HEK293 (cell line): ENCODE measurements around the gene RPS25.
"Not testable (repeated sequence)": the region's sequence is repeated elsewhere in the genome, so short reads cannot be mapped to it uniquely, and the experiment has no call there.

Experiments
- CTCF ChIA-PET: fragments of 350-600 bp; formaldehyde crosslinking; extraction: SDS; loops from one replicate; lab custom pipeline; 2021; ENCODE audit warnings: antibody characterized with exemption; lab: Yijun Ruan, JAX
- POLR2A ChIA-PET: fragments of 300-600 bp; formaldehyde crosslinking; extraction: SDS; loops from one replicate; lab custom pipeline; 2020; ENCODE audit warnings: antibody characterized with exemption, inconsistent platforms; lab: Yijun Ruan, JAX
- H3K27ac ChIP-seq: fragments of 200-500 bp; sonication (Bioruptor generic); 2 replicates; pipeline ENCODE4 v1.5.1; 2014; ENCODE audit warnings: low read depth, low read length, control low read depth, inconsistent platforms; ENCODE audit errors: extremely low read depth
- H3K36me3 ChIP-seq, 2 experiments: fragments of 200-500 bp in 1 of 2; sonication (Bioruptor generic) in 1 of 2; 1 replicate in 1 of 2; 2 replicates in 1 of 2; pipeline ENCODE4 v1.5.1; 2014 to 2017; ENCODE audit warnings: inconsistent platforms in 2 of 2, low read length in 2 of 2; ENCODE audit not compliant: control insufficient read depth in 2 of 2, insufficient read depth in 1 of 2
- H3K4me1 ChIP-seq: fragments of 200-500 bp; sonication (Bioruptor generic); 2 replicates; pipeline ENCODE4 v1.5.1; 2014; ENCODE audit warnings: mild to moderate bottlenecking, low read length, inconsistent platforms; ENCODE audit not compliant: control insufficient read depth, insufficient read depth
- H3K4me3 ChIP-seq: 2 replicates; pipeline ENCODE4 v1.5.1; 2011; ENCODE audit warnings: low read depth, mild to moderate bottlenecking, control low read depth, low read length, moderate library complexity
- H3K9me3 ChIP-seq: fragments of 200-500 bp; sonication (Bioruptor generic); 2 replicates; pipeline ENCODE4 v1.5.1; 2014; ENCODE audit warnings: low read depth, low read length, inconsistent platforms; ENCODE audit not compliant: control insufficient read depth, insufficient read depth
- EGR2 ChIP-seq: fragments of 450-650 bp; formaldehyde crosslinking; IDR thresholded peaks from 2 replicates; pipeline ENCODE4 v1.5.1; 2016; ENCODE audit warnings: low read depth, missing biosample characterization, missing genetic modification characterization
- KLF7 ChIP-seq: fragments of 450-650 bp; formaldehyde crosslinking; IDR thresholded peaks from 2 replicates; pipeline ENCODE4 v1.5.1; 2016; ENCODE audit warnings: missing biosample characterization, missing genetic modification characterization, borderline replicate concordance
- KLF8 ChIP-seq: fragments of 450-650 bp; formaldehyde crosslinking; IDR thresholded peaks from 2 replicates; pipeline ENCODE4 v1.5.1; 2016; ENCODE audit warnings: missing biosample characterization, missing genetic modification characterization
- MZF1 ChIP-seq: fragments of 450-650 bp; formaldehyde crosslinking; IDR thresholded peaks from 2 replicates; pipeline ENCODE4 v1.5.1; 2017; ENCODE audit warnings: missing biosample characterization, missing genetic modification characterization, borderline replicate concordance
- PRDM1 ChIP-seq: fragments of 450-650 bp; formaldehyde crosslinking; IDR thresholded peaks from 2 replicates; pipeline ENCODE4; 2016; ENCODE audit warnings: missing biosample characterization, missing genetic modification characterization
- PRDM2 ChIP-seq: fragments of 450-650 bp; formaldehyde crosslinking; IDR thresholded peaks from 2 replicates; pipeline ENCODE4 v1.5.1; 2016; ENCODE audit warnings: missing biosample characterization, missing genetic modification characterization, borderline replicate concordance
- SCRT1 ChIP-seq: fragments of 450-650 bp; formaldehyde crosslinking; IDR thresholded peaks from 2 replicates; pipeline ENCODE4 v1.5.1; 2016; ENCODE audit warnings: missing biosample characterization, missing genetic modification characterization, borderline replicate concordance
- ZBTB21 ChIP-seq: fragments of 450-650 bp; formaldehyde crosslinking; IDR thresholded peaks from 2 replicates; pipeline ENCODE4 v1.5.1; 2017; ENCODE audit warnings: missing biosample characterization, missing genetic modification characterization
- ZBTB7A ChIP-seq: fragments of 450-650 bp; formaldehyde crosslinking; IDR thresholded peaks from 2 replicates; pipeline ENCODE4 v1.5.1; 2016; ENCODE audit warnings: low read depth, missing biosample characterization, missing genetic modification characterization
- ZNF114 ChIP-seq: fragments of 450-650 bp; formaldehyde crosslinking; IDR thresholded peaks from 2 replicates; pipeline ENCODE4 v1.5.0; 2017; ENCODE audit warnings: missing biosample characterization, missing genetic modification characterization
- ZNF132 ChIP-seq: fragments of 450-650 bp; formaldehyde crosslinking; IDR thresholded peaks from 2 replicates; pipeline ENCODE4 v1.5.1; 2017; ENCODE audit warnings: missing biosample characterization, missing genetic modification characterization, borderline replicate concordance
- ZNF19 ChIP-seq: fragments of 450-650 bp; formaldehyde crosslinking; IDR thresholded peaks from 2 replicates; pipeline ENCODE4; 2016; ENCODE audit warnings: missing biosample characterization, missing genetic modification characterization, low read depth
- ZNF214 ChIP-seq: fragments of 450-650 bp; formaldehyde crosslinking; IDR thresholded peaks from 2 replicates; pipeline ENCODE4 v1.5.1; 2017; ENCODE audit warnings: missing biosample characterization, mild to moderate bottlenecking, missing genetic modification characterization, borderline replicate concordance
- ZNF24 ChIP-seq: fragments of 450-650 bp; formaldehyde crosslinking; IDR thresholded peaks from 2 replicates; pipeline ENCODE4 v1.5.1; 2016; ENCODE audit warnings: missing biosample characterization, missing genetic modification characterization
- ZNF274 ChIP-seq, 2 experiments: fragments of 200-500 bp in 1 of 2; fragments of 450-650 bp in 1 of 2; sonication (Bioruptor generic) in 1 of 2; formaldehyde crosslinking in 1 of 2; IDR thresholded peaks; 2 replicates each; pipeline versions ENCODE4 v1.5.1 to v1.6.1; 2014 to 2016; ENCODE audit warnings: borderline replicate concordance in 1 of 2, inconsistent platforms in 1 of 2, low read length in 1 of 2, missing biosample characterization in 1 of 2, missing genetic modification characterization in 1 of 2
- ZNF501 ChIP-seq: fragments of 450-650 bp; formaldehyde crosslinking; IDR thresholded peaks from 2 replicates; pipeline ENCODE4 v1.5.1; 2016; ENCODE audit warnings: missing biosample characterization, missing genetic modification characterization
- ZNF623 ChIP-seq: fragments of 450-650 bp; formaldehyde crosslinking; IDR thresholded peaks from 2 replicates; pipeline ENCODE4 v1.5.1; 2016; ENCODE audit warnings: missing biosample characterization, missing genetic modification characterization
- ZNF658 ChIP-seq: fragments of 450-650 bp; formaldehyde crosslinking; IDR thresholded peaks from 2 replicates; pipeline ENCODE4; 2016; ENCODE audit warnings: missing biosample characterization, missing genetic modification characterization
- ZNF791 ChIP-seq: fragments of 450-650 bp; formaldehyde crosslinking; IDR thresholded peaks from 2 replicates; pipeline ENCODE4 v1.5.1; 2016; ENCODE audit warnings: missing biosample characterization, missing genetic modification characterization
- ZNF792 ChIP-seq: fragments of 450-650 bp; formaldehyde crosslinking; IDR thresholded peaks from 2 replicates; pipeline ENCODE4 v1.5.1; 2016; ENCODE audit warnings: missing biosample characterization, missing genetic modification characterization
- TF ChIP-seq, protein P1 (sequence below): fragments of 450-650 bp; formaldehyde crosslinking; IDR thresholded peaks from 2 replicates; pipeline ENCODE4 v1.5.1; 2016; ENCODE audit warnings: missing biosample characterization, missing genetic modification characterization, low read depth
- TF ChIP-seq, protein P2 (sequence below): fragments of 450-650 bp; formaldehyde crosslinking; IDR thresholded peaks from 2 replicates; pipeline ENCODE4 v1.5.1; 2016; ENCODE audit warnings: missing biosample characterization, missing genetic modification characterization

RPS25 gene

GRCh38 chr11:119019996-119020395, 1.9 kb upstream of the RPS25 start (continued):
- TF ChIP-seq, protein P1, sequence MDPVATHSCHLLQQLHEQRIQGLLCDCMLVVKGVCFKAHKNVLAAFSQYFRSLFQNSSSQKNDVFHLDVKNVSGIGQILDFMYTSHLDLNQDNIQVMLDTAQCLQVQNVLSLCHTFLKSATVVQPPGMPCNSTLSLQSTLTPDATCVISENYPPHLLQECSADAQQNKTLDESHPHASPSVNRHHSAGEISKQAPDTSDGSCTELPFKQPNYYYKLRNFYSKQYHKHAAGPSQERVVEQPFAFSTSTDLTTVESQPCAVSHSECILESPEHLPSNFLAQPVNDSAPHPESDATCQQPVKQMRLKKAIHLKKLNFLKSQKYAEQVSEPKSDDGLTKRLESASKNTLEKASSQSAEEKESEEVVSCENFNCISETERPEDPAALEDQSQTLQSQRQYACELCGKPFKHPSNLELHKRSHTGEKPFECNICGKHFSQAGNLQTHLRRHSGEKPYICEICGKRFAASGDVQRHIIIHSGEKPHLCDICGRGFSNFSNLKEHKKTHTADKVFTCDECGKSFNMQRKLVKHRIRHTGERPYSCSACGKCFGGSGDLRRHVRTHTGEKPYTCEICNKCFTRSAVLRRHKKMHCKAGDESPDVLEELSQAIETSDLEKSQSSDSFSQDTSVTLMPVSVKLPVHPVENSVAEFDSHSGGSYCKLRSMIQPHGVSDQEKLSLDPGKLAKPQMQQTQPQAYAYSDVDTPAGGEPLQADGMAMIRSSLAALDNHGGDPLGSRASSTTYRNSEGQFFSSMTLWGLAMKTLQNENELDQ (tag by site-specific recombination) = no peak
- TF ChIP-seq ZNF19 (tag by site-specific recombination) (no peak), ZNF658 (tag by site-specific recombination) (no peak), SCRT1 (tag by site-specific recombination) (no peak), ZNF24 (tag by site-specific recombination) (no peak), ZNF274 (IDR thresholded peaks at IDR 0.05; ENCODE audit: low read length) (no peak), ZNF274 (tag by site-specific recombination; IDR thresholded peaks at IDR 0.05; ENCODE audit: borderline replicate concordance) (no peak), ZBTB7A (tag by site-specific recombination) (no peak), MZF1 (tag by site-specific recombination) (no peak), ZNF501 (tag by site-specific recombination) (no peak), PRDM1 (no peak)
- TF ChIP-seq, protein P2, sequence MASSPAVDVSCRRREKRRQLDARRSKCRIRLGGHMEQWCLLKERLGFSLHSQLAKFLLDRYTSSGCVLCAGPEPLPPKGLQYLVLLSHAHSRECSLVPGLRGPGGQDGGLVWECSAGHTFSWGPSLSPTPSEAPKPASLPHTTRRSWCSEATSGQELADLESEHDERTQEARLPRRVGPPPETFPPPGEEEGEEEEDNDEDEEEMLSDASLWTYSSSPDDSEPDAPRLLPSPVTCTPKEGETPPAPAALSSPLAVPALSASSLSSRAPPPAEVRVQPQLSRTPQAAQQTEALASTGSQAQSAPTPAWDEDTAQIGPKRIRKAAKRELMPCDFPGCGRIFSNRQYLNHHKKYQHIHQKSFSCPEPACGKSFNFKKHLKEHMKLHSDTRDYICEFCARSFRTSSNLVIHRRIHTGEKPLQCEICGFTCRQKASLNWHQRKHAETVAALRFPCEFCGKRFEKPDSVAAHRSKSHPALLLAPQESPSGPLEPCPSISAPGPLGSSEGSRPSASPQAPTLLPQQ (tag by site-specific recombination) = no peak

DNA sequence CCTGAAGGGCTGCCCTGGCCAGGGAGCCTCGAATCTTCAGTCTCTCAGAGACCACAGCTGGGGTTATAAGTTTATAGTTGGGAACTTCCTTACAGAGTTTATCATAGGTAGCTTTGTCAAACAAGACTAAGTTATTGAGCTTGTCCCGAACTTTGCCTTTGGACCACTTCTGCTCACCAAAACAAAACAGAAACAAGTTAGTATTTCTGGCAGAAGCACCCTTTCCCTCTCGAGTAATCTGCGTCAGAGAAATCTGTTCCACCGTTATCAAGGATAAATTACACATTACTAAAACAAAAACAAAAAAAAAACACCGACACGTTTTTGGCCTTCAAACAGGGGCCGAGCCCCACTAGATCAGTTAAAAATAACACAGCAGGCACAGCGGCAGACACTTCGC, 766 bp downstream of the RPS25 start:
- peaks cover 12 to 66% of the 10 kb centered on the region in 2 experiments; a peak in 2 of 3 replicates for H3K36me3 ChIP-seq
- H3K9me3 ChIP-seq, H3K4me1 ChIP-seq: not testable (repeated sequence)
- H3K27ac ChIP-seq = peak overlapping the region; percentile 79; the same call in 1 of the 2 replicates
- H3K4me3 ChIP-seq = peak overlapping the region; percentile 63
- ChIA-PET CTCF (interaction anchor here (0.7 kb wide), 1 partner anchor 149 kb away, joined by 4 read pairs; no protein-coding TSS in a partner anchor), POLR2A (interaction anchor here (0.7 to 2.9 kb wide), 6 partner anchors 10 to 225 kb away, joined by 3 to 10 read pairs (median 6); partner anchors contain the start of genes CENATAC and DPAGT1)

DNA sequence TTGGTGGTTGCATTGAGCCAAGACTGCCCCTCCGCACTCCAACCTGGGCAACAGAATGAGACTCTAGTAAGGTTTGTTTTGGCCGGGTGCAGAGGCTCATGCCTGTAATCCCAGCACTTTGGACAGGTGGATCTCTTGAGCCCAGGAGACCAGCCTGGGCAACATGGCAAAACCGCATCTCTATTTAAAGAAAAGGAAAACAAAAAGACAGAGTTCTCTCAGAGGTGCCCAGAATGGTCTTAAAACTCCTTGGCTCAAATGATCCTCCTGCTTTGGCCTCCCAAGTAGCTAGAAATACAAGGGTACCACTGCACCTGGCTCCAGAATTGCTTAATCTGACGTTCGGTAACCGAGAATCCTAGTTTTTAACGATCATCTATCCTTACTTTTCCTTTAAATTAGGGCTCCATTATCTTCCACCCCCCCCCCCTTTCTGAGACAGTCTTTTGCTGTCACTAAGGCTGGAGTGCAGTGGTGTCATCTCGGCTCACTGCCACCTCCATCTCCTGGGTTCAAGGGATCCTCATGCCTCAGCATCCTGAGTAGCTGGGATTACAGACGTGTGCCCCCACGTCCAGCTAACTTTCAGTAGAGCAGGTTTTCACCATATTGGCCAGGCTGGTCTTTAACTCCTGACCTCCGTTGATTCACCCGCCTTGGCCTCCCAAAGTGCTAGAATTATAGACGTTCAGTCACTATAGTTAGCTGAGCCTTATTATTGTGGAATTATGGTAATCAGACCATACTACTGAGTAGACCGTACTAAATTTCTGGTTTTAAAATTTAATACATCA, 1.7 kb downstream of the RPS25 start:
- Histone ChIP-seq H3K9me3 (no peaks in the 10 kb centered on the region), H3K4me1 (no peaks in the 10 kb centered on the region), H3K4me3 (peak overlapping the region; percentile 10), H3K36me3 (peaks cover 12 to 66% of the 10 kb centered on the region in 2 experiments; a peak in 2 of 3 replicates), H3K27ac (no peak overlapping the region)
- CTCF ChIA-PET = interaction anchor here (0.6 to 1.8 kb wide), 5 partner anchors 14 to 123 kb away, joined by 3 to 6 read pairs (median 4); partner anchors contain the start of gene SLC37A4
- POLR2A ChIA-PET = interaction anchor here (0.7 to 2.9 kb wide), 10 partner anchors 9 to 327 kb away, joined by 3 to 15 read pairs (median 4); partner anchors contain the start of genes CENATAC and DPAGT1
- TF ChIP-seq ZBTB21 (tag by site-specific recombination) (no peak), ZNF132 (no peak), ZNF623 (tag by site-specific recombination) (no peak), ZNF114 (no peak), ZNF791 (tag by site-specific recombination) (no peak), ZNF214 (tag by site-specific recombination) (no peak), ZNF792 (no peak), EGR2 (tag by site-specific recombination) (no peak), PRDM2 (tag by site-specific recombination) (no peak), KLF7 (no peak), KLF8 (no peak)
